Esophagus squamous epithelium (tissue), 4 donors: Measurements from ENCODE around the gene ULBP3.

Experiments used
- CTCF ChIP-seq, 6 experiments: fragments of 450-650 bp in 4 of 6; fragments of 200-600 bp in 2 of 6; sonication (generic) in 2 of 6; IDR thresholded peaks; one replicate each; pipeline ENCODE4 v1.5.1; 2016 to 2019; ENCODE audit warnings: antibody characterized with exemption in 6 of 6, mild to moderate bottlenecking in 4 of 6, moderate library complexity in 4 of 6
- POLR2A ChIP-seq, 4 donors: fragments of 450-650 bp; IDR thresholded peaks; one replicate each; pipeline ENCODE4 v1.6.1; 2017; ENCODE audit warnings: antibody characterized with exemption in 4 of 4, mild to moderate bottlenecking in 4 of 4, moderate library complexity in 3 of 4

- TF ChIP-seq CTCF (IDR thresholded peaks at IDR 0.05) = no peak
- no peak for TF ChIP-seq POLR2A (IDR thresholded peaks at IDR 0.05)
These were observed 41.7 kb downstream of the ULBP3 start for GRCh38 chr6:150026976-150027805.
